ENCODE data around the gene TMEM178B. TPM values are rescaled to one million over a fixed set of nuclear protein-coding genes. Genes with fewer than 3 reads are reported as not detected.

TMEM178B gene
- total and polyA plus RNA-seq, 2 of the 13 experiments (the other 11 are each of a cell fraction or from before 2014, with no cell fraction given) = 0.01 to 0.02 TPM

DNA sequence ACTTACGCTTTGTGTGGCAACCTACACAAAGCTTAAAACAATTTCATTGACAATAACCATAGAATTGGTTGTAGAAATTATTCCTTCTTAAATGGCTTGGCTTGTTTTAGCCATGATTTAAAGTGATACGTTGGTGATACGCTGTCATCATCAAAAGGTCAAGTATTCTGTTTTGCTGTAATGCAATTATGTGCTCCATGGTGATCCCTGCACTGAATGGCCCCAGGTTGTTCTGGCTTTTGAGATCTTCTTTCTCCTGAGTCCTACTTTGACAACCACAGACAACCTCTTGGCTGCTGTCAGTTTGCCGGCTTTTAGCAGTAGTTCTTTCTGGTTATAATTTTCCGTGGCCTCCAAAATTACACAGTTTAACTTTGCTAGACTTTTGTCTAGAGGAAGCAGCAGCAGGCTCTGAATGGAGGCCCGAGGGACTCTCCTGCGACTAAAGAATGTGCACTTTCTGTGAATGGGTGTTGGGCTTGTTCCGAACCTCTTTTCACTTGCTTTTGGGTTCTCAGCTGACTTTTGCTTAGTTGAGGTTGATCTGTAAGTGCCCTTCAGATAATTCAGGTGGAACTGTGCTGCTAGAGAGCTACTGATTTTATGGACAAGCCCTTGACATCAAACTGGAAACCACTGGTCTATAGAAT is 104.7 kb downstream of the TMEM178B start (continued):
- TF ChIP-seq, protein P1, sequence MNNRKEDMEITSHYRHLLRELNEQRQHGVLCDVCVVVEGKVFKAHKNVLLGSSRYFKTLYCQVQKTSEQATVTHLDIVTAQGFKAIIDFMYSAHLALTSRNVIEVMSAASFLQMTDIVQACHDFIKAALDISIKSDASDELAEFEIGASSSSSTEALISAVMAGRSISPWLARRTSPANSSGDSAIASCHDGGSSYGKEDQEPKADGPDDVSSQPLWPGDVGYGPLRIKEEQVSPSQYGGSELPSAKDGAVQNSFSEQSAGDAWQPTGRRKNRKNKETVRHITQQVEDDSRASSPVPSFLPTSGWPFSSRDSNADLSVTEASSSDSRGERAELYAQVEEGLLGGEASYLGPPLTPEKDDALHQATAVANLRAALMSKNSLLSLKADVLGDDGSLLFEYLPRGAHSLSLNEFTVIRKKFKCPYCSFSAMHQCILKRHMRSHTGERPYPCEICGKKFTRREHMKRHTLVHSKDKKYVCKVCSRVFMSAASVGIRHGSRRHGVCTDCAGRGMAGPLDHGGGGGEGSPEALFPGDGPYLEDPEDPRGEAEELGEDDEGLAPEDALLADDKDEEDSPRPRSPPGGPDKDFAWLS (CRISPR knock-in tag; IDR thresholded peaks at IDR 0.05; ENCODE audit: borderline replicate concordance) = no peak
- TF ChIP-seq, protein P2, sequence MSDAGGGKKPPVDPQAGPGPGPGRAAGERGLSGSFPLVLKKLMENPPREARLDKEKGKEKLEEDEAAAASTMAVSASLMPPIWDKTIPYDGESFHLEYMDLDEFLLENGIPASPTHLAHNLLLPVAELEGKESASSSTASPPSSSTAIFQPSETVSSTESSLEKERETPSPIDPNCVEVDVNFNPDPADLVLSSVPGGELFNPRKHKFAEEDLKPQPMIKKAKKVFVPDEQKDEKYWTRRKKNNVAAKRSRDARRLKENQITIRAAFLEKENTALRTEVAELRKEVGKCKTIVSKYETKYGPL (CRISPR knock-in tag; IDR thresholded peaks at IDR 0.05) = no peak
- no peak for TF ChIP-seq PAWR (CRISPR knock-in tag; IDR thresholded peaks at IDR 0.05; ENCODE audit: borderline replicate concordance)
- no peak for TF ChIP-seq MED8 (CRISPR knock-in tag; IDR thresholded peaks at IDR 0.05; ENCODE audit: insufficient replicate concordance)
- no peak for TF ChIP-seq EZH2 (conservative IDR thresholded peaks at IDR 0.05; ENCODE audit: low read depth, low read length)
- TF ChIP-seq ZNF775 (CRISPR knock-in tag; IDR thresholded peaks at IDR 0.05; ENCODE audit: borderline replicate concordance) = no peak
- TF ChIP-seq, protein P3, sequence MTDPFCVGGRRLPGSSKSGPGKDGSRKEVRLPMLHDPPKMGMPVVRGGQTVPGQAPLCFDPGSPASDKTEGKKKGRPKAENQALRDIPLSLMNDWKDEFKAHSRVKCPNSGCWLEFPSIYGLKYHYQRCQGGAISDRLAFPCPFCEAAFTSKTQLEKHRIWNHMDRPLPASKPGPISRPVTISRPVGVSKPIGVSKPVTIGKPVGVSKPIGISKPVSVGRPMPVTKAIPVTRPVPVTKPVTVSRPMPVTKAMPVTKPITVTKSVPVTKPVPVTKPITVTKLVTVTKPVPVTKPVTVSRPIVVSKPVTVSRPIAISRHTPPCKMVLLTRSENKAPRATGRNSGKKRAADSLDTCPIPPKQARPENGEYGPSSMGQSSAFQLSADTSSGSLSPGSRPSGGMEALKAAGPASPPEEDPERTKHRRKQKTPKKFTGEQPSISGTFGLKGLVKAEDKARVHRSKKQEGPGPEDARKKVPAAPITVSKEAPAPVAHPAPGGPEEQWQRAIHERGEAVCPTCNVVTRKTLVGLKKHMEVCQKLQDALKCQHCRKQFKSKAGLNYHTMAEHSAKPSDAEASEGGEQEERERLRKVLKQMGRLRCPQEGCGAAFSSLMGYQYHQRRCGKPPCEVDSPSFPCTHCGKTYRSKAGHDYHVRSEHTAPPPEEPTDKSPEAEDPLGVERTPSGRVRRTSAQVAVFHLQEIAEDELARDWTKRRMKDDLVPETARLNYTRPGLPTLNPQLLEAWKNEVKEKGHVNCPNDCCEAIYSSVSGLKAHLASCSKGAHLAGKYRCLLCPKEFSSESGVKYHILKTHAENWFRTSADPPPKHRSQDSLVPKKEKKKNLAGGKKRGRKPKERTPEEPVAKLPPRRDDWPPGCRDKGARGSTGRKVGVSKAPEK (CRISPR knock-in tag; IDR thresholded peaks at IDR 0.05; ENCODE audit: borderline replicate concordance) = no peak
- TF ChIP-seq, protein P4, sequence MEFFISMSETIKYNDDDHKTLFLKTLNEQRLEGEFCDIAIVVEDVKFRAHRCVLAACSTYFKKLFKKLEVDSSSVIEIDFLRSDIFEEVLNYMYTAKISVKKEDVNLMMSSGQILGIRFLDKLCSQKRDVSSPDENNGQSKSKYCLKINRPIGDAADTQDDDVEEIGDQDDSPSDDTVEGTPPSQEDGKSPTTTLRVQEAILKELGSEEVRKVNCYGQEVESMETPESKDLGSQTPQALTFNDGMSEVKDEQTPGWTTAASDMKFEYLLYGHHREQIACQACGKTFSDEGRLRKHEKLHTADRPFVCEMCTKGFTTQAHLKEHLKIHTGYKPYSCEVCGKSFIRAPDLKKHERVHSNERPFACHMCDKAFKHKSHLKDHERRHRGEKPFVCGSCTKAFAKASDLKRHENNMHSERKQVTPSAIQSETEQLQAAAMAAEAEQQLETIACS (CRISPR knock-in tag; IDR thresholded peaks at IDR 0.05) = no peak
- no peak for TF ChIP-seq YEATS2 (CRISPR knock-in tag; IDR thresholded peaks at IDR 0.05; ENCODE audit: borderline replicate concordance)
- TF ChIP-seq STAG1 (CRISPR knock-in tag; IDR thresholded peaks at IDR 0.05) = no peak

Data from HepG2 (cell line).